Stimulated activated CD8-positive, alpha-beta memory T cell treated with anti-CD3 and anti-CD28 coated beads, Interleukin-4, amount 100 ng/mL, for 24 hours (primary cell): ENCODE data around the gene UBL3.
A peak's percentile ranks its signal among the peaks of the same experiment; 100 is the strongest.

Experiments
- DNase-seq: peaks from one replicate; pipeline ENCODE4 v3.0.0-alpha.2; 2020; ENCODE audit warnings: low read depth

UBL3 gene

GRCh38 chr13:29808264-29808663, 42.2 kb downstream of the UBL3 start:
- no peak for DNase-seq

DNA sequence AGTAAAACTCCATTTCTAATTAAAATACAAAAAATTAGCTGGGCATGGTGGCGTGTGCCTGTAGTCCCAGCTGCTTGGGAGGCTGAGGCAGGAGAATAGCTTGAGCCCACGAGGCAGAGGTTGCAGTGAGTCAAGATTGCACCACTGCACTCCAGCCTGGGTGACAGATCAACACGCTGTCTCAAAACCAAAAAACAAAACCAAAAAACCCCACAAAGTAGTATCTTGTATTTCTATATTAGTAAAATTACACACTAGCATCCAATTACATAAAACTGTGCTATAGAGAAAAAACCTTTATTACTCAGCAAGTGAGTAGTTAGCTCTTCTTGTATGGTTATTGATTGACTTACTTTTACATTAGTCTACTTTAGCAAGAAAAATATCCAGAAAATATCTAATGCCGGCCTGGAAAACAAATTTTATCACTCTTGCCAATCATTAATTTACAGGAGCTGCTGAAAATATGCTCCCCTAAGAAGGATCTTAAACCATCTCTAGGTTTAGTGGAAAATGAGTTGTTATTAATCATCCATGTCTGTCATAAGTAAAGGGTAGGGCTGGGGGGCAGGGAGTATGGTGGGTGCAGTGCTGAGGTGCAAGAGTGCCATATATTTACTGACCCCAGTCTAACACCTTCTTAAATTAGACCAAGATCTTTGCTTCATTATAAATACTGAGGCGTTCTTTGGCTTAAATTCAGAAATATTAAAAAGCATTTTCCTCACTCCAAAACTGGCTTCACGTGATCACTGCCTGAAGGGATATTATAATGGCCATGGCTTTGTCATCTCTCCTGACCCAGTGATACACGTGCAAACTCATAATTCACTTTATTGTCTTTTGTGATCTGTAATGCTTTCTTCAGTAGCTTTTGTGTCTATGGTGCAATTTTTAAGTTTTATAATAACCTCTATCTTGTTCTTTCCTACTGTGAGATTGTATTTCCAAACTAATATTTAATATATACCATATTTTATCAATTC, 44.1 kb downstream of the UBL3 start:
- DNase-seq: no peak

DNA sequence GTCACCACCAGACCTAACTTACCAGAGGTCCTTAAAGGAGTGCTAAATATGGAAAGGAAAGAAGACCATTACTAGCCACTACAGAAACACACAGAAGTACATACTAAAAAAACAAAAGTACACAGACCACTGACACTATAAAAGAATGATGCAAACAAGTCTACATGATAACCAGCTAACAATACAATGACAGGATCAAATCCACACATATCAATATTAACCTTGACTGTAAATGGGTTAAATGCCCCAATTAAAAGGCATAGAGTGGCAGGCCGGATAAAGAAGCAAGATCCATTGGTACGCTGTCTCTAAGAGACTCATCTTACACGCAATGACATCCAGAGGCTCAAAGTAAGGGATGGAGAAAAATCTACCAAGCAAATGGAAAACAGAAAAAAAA, 47.2 kb downstream of the UBL3 start:
- no peak for DNase-seq

- DNase-seq: no peak
Measured at GRCh38 chr13:29802621-29803020, 47.8 kb downstream of the UBL3 start.

DNA sequence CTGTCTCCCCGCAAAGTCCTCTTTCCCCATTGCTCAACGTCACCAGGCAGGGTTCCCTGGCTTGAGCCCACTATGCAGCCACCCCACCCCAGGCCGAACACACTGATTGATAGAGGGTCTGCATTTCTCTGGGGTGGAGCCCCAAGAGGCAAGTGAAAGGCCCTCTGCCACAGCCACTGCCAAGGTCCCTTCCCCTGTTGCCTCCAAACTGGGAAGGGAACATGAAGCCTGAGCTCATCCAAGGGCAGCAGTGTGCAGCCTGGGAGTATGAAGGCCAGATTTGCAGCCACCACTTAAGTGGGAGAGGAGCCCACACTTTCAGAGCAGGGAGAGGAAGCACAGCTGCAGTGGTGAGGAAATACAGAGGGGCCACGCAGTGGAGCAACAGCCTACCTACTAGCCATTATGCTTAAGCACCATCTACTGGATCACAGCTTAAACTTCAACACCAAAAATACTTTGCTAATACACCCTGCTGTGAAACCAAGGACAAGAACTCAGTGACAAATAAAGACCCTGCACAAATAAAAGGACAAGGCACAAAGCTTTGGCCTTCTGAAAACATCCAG, 48.6 kb downstream of the UBL3 start:
- DNase-seq: no peak

DNA sequence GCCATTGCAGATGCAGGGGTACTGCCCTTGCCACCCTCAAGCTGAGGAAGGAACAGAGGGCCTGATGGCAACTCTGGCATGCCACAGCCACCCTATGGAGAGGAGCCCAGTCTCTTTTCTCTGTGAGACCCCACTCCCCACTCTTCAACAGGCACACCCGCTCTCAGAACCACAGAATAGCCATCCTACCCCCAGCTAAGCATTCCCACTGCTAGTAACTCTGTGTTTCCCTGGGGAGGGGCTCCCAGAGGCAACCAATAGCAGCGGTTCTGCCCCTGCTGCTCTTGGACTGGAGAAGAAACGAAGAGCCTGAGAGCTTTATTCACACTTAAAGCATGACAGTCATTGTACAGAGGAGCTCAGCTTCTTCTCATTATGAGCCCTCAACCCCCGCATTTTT, 49.3 kb downstream of the UBL3 start:
- no peak for DNase-seq

DNA sequence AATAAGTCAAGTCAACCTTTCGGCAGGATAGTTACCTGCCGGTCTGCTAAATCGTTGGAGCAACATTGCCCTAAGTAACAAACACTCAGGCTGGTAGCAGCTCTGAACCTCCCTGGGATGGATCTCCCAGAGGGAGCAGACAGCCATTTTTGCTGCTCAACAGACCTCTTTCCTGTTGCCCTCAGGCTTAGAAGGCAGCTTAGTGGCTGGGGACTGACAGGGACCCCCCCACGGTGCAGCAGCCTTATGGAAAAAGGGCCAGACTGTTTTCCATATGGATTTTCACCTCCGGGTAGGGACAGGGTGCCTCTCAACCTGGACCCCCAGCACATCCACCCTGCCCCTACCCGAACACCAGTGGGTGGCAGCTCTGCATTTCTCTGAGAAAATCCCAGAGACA, 49.7 kb downstream of the UBL3 start:
- no peak for DNase-seq

DNA sequence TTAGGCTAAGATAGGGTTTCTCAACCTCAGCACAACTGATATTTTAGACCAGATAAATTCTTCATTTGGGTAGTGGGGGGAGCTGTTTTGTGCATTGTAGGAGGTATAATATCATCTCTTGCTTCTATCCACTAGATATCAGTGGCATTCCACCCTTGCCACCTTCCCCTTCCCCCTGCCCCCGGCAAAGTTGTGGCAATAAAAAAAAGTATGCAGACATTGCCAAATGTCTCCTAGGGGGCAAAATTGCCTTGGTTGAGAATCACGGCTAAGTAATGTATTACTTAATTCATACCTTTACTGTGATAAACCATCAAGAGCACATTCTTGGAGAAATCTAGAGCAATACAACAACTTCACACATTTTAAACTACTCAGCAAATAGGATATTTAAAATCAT, 51.4 kb downstream of the UBL3 start:
- no peak for DNase-seq

DNA sequence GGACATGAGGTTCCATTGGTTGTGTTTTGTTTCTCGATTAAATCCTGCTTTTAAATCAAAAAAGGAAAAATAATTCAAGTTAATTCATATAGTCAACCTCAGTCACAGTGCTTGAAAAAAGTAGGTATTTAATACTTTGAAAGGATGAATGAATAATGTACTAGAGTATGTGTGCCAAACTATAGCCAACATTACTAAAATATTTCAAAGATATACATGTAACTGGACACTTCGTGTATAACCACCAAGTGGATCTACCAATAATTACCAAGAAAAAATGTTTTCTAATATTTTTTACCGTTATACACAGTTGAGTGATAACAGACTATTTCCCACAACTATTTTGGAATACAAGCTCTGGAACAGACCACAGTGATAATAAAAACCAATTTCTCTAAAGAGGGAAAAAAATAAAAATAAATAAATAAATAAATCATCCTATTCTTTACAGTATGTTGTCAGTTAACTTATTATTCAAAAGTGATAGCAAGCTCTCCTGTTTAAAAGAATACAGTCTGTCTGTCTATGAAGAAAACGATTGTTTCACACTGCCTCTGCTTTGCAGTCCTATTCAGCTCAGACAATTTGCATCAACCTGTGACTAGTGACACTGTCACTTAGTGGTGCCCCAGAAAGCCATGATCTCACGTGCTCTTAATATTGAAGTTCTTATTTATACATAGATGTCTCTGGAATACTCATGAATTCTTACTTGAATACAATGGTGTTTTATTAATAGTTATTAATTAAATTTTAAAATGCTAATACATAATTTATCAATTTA, 58.2 kb downstream of the UBL3 start:
- DNase-seq: no peak

- DNase-seq: no peak
Measured at GRCh38 chr13:29791508-29791907, 58.9 kb downstream of the UBL3 start.

GRCh38 chr13:29786698-29787097, 63.7 kb downstream of the UBL3 start:
- no peak for DNase-seq

- no peak for DNase-seq
Measured at GRCh38 chr13:29785978-29786377, 64.4 kb downstream of the UBL3 start.

DNA sequence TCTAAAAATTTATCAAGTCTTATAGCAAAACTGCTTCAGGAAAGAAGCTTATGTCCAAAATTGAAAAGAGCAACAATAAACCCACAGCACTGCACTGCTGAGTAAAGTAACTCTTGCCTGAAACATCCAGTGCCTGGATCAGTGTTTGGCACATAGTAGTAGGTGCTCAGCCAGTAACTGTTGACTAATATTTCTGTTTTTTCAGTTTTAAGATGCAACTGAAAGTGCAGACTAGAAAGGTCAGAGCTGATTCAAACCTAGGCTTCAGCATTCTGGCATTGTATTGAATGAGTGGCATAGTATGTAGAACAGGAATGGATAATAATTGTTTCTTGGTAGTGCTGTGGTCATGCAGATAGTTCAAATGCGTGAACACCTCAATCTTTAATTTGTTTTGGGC, 67.6 kb downstream of the UBL3 start:
- DNase-seq: no peak

GRCh38 chr13:29774830-29775229, 75.6 kb downstream of the UBL3 start:
- DNase-seq: no peak

- DNase-seq: no peak
Measured at GRCh38 chr13:29771247-29771646, 79.2 kb downstream of the UBL3 start.

- DNase-seq: no peak
Measured at GRCh38 chr13:29767006-29767405, 83.4 kb downstream of the UBL3 start.

DNA sequence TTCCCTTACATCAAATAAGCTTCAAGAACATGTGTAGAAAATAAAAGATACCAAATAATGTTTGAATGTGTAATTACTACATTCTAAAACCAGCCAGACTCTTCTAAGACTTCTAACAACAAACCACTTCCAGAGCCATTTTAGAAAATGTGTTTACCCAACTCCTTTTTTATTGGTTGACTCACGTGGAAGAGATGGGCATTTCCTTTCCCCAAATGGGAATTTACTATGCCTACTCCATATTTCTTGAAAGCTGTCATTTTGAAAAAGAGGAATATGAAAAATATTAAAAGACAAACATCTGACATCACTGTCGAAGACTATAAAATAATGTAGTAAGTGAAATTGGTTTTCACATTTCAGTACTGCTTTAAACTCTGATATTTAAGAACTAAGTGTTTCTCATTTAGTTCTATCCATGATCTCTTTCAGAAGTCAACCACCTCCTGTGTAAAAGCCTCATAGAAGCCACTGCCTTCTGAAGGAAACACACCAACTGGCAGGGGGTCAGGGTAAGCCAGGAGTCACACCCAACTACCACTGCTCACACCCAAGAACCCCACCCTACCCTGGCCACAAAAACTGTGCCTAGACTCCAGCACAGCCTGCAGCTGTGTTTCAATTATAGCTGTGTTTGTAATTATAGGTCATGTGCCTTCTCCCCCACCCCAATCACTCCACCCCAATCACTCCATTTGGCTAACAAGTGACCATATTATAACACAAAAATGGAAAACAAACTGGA, 86.8 kb downstream of the UBL3 start:
- DNase-seq: no peak

DNA sequence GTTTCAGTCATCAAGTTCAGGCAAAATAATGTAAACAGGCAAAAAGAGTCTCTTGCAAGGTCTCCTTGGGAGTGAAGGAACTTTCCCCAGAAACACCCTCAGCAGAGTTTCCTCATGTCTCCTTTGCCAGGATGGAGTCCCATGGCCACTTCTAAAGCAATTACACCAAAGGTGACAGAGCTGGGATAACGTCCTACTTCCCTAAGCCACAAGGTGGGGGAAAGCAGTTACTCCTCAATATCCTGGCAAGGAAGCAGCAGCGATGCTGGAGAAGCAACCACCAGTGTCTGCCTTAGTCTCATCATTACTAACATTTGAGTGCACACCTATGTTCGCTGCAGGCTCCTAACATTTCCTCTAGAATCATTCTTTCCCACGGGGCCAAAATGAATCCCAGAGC, 88.6 kb downstream of the UBL3 start:
- DNase-seq: no peak

DNA sequence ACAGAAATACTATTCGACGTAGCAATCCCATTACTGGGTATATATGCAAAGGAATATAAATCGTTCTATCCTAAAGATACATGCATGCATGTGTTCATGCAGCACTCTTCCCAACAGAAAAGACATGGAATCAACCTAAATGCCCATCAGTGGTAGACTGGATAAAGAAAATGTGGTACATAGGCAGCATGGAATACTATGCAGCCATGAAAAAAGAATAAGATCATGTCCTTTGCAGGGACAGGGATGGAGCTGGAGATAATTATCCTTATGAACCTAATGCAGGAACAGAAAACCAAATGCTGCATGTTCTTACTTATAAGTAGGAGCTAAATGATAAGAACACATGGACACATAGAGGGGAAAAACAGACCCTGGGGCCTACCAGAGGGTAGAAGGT, 89.3 kb downstream of the UBL3 start:
- DNase-seq: no peak

DNA sequence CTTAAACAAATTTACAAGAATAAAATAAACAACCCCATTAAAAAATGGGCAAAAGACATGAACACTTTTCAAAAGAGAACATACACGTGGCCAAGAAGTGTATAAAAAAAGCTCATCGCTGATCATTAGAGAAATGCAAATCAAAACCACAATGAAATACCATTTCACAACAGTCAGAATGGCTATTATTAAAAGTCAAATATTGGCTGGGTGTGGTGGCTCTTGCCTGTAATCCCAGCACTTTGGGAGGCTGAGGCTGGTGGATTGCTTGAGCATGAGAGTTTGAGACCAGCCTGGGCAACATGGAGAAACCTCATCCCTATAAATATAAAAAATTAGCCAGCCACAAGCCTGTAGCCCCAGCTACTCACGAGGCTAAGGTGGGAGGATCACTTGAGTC, 89.9 kb downstream of the UBL3 start:
- no peak for DNase-seq

DNA sequence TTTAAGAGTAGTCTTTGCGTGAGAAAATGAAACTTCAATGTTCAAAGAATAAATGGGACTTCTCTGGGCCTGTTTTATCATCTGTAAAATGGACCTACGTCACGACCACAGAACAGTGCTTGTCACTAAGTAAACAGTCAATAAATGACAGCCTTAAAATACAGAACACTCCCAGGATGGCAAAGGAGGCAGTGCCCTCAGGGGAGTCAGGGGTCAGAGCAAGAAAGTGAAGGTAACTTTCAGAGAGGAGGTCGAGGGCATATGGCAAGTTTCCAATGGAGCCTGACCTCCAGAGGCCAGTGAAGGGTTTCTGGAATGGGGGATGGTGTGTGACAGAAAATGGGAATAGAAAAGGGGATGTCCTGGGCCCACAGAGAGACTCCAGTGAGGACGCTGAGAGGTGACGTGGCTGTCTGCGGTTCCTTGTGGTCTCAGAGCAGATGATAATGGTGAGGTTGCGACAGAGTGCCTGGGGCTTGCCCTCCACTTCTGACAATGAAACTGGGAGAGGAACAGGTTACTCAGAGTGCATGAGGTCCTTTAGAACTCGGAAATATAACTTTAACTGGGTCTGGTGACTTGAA, 91.8 kb downstream of the UBL3 start:
- DNase-seq: peak; percentile 49

DNA sequence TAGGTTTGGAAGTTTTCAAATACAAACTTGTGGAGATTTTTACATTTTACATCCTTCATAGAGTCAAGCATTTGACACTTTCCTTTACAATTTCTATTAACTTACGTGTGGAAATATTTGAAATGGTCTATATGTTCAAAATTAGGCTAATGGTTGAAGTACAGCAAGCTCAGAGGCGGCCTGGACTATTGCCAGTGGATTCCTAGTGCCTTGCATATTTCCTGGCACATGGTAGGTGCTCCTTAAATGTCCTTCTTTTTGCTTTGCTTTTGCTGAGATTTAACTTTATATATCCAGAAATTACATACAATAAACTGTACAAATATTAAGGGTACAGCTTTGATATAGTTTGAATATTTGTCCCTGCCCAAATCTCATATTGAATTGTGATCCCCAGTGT, 93.9 kb downstream of the UBL3 start:
- DNase-seq: no peak
